Erythroblast (primary cell): ENCODE results near the gene NBEA.
"Not testable (repeated sequence)": the region's sequence is repeated elsewhere in the genome, so short reads cannot be mapped to it uniquely, and the experiment has no call there.

Source experiments
- GATA1 ChIP-seq: IDR thresholded peaks from 2 replicates; pipeline ENCODE4 v1.6.1; 2011; ENCODE audit warnings: low read depth, mild to moderate bottlenecking, control low read depth, low read length, moderate library complexity
- POLR2A ChIP-seq: IDR thresholded peaks from 2 replicates; pipeline ENCODE4 v1.6.1; 2011; ENCODE audit warnings: mild to moderate bottlenecking, low read length

DNA sequence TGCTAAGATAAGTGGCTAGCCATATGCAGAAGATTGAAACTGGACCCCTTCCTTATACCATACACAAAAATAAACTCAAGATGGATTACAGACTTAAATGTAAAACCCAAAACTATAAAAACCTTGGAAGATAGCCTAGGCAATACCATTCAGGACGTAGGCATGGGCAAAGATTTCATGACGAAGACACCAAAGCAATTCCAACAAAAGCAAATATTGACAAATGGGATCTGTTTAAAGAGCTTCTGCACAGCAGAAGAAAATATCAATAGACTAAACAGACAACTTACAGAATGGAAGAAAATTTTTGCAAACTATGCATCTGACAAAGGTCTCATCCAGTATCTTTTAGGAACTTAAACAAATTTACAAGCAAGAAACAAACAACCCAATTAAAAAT lies 466.2 kb downstream of the NBEA start:
- not testable (repeated sequence) for TF ChIP-seq POLR2A, GATA1
